GM21390 (cell line): Measurements from ENCODE around the gene SLFN14.
"Not testable (repeated sequence)": the region's sequence is repeated elsewhere in the genome, so short reads cannot be mapped to it uniquely, and the experiment has no call there.

ENCODE experiments used
- ATAC-seq: cut with Tn5 transposase; IDR thresholded peaks from one replicate; pipeline ENCODE4 v1.9.1; 2021; ENCODE audit not compliant: unreplicated experiment

SLFN14 gene

DNA sequence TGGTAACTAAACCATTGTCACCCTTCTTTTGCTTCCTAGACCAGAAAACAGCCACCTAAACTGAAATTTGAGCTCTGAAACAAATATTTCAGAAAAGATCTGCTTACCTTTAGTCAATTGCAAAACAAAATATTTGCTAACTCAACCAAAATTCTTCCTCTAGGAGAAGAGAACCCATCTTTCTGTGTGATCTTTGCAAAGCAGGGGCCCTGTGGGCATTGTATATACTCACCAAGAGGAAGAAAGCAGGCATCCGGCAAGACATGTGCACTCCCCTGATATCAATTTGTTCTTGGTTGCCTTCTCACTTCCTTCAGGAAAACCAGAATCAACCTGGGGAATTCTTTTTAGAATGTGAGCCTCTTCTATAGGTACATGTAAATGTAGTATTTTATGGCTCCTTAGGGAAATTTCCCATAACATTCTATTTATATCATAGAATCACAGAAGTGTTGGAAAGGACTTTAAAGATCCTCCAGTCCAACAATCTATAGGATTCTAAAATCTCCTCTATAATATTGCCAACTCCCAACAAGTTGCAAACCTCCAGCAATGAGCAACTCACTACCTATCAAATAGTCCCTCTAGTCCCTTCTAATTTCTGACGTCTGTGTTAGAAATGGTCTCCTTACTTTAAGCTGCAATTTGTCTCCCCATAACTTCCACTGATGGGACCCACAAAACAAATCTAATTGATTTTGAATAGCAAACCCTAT is 966 bp downstream of the SLFN14 start:
- ATAC-seq, result no peak

DNA sequence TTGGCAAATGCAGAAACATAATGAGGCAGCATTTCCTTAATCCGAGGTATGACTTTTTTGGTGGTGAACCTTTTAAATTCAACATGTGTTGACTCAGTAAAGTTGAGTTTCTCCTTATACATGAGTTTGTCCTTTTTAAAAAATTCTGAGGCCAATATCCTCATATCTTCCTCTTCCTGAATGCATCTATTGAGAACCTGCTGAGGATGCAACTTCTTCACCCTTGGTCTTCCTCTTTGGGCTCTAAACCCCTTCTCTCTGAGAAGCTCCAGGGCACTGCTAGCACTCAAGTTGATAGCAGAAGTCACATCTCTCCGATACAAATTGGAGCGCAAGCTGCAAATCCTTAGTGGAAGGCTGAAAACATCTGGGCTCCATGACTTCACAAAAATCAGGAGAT is 3.3 kb downstream of the SLFN14 start:
- no peak for ATAC-seq

DNA sequence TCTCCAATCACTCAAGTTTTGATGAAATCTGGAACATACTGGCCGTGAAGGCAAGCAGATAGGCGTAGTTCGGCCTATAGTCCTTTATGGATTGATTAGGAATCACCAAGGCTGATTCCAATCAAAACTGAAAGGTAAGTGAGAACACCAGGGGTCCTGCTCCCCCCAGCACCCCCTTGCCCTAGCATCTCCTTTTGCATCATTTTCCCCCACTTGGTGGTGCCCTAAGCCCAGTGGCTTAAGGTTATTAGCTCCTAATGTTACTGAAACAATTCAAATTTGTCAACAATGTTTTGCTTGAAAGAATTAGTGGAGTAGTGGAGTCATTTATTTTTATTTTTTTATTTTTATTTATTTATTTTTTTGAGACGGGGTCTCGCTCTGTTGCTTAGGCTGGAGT is 4.9 kb downstream of the SLFN14 start:
- ATAC-seq, result no peak

DNA sequence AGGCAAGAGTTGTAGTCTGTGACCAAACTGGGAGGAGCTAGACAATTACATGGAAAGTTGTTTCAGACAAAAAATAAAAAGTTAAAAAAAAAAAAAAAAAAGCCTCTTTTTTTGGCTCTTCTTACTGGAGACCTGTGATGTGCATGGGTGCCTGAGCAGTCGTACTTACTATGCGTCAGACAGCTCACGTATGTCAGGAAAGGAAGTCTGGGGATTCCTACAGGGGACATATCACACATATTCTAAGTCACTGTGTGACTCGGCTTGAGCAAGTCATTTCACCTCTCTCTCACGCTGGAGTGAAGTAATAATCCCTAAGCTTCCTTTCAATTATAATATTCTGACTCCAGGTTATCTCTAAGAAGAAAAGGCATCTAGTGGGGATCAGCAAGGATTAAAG is 6.0 kb downstream of the SLFN14 start:
- no peak for ATAC-seq

DNA sequence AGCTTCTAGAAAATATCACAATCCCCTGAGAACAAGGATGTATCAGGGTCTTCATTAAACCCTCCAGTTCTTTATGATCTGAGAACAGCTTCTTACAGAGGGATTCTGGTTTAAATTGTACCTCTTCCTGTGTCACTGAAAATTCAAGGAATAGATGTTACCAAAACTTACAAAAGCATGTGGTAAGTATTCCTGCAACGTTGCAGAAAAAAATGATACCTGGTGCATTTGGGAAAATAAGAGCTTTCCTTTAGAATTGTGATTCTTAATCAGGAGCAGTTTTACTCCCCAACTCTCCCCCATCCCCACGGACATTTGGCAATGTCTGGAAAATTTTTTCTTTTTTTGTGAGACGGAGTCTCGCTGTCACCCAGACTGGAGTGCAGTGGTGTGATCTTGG is 7.3 kb downstream of the SLFN14 start:
- ATAC-seq, result no peak

DNA sequence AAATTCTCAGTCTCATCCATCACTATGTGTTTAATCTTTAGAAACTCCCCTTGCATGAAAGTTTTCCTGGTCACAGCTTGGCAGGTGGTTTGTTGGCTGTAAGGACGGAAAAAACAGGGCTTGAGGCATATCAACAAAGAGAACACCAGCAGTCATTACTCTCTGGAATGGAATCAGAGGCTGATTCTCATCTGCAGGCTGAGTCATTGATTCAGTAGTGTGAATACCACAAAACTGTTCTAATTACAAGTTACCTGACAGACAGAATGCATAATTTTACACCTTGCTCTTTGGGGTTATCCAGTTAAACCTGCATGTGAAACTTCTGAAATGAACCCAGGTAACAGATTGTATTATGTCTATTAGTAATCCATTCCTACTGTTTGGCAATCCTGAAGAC is 11.6 kb downstream of the SLFN14 start:
- ATAC-seq, result no peak

DNA sequence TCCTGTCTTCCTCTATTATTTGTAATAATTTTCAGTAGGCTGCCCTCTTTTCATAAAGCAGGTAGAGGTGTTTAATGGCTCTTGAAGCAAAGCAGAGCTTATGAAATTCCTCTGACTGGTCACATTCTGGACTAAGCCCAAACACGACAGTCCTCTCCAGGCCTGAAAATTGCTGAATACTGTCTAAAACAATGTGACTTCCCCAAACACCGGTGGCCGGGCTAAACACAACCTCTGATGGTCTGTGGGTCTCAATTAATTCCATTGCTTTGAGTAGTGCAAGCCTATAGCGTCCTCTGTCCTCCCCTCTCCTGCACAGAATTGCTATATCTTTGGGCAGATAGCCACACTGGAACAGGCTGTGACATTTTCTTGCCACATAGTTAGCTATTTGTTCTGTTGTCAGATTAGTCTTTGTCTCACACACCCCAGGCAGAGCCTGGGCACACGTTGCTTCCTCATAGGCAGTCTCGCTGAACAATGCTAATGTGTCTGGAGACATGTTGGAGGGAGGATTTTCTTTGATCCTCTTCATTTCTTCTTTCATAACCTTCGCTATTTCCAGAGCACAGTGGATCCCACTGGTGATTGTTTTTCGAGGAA is 12.3 kb downstream of the SLFN14 start:
- ATAC-seq, result no peak

DNA sequence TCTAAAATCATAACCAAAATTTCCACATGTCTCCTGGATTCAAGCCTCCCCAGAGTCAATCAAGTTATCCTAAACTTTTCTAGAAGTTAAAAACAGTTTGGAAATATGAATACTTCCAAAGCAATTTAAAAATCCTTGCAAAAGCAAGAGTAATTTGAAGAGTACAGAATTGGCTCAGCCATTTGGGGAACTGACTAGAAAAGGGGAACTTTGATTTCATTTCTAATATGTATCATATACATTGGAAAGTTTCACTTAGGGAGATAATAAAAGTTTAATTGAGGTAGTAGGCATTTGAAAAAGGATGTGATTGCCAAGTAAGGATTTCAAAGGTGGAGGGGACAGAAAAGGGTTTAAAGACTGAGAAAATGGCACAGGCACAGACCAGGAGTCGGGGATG is 14.1 kb downstream of the SLFN14 start:
- ATAC-seq, result no peak

DNA sequence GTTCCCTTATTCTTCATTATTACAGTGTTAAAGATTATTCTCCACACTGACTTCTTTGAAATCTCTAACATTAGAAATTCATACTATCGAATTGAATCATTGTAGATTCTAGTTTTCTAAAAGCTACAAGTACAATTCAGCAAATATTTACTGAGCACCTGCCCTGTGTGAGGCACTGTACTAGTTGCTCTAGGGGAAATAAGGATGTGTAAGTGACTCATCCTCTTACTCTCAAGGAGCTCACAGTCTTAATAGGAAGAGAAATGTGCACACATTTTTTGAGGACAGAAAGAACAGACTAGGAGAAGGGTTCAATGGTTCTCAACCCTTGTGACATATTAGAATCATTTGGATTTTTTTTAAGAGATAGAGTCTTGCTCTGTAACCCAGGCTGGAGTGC is 15.5 kb downstream of the SLFN14 start:
- no peak for ATAC-seq

DNA sequence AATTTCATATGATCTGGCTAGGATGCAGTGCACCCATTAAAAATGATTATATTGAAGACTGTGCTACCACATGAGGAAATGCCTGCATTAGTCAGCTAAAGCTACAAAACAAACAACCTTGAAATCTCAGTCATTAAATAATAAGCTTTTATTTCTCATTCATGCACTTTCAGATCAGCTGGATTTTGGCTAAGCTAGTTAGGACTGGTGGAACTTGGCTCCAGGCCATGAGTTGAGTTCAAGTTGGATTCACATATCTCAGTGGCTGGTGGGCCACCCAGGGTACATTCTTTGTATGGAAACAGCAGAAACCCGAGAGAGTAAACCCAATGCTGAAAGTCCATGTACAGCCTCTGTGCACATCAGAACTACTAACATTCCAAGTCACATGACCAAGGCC is 16.8 kb downstream of the SLFN14 start:
- no peak for ATAC-seq

DNA sequence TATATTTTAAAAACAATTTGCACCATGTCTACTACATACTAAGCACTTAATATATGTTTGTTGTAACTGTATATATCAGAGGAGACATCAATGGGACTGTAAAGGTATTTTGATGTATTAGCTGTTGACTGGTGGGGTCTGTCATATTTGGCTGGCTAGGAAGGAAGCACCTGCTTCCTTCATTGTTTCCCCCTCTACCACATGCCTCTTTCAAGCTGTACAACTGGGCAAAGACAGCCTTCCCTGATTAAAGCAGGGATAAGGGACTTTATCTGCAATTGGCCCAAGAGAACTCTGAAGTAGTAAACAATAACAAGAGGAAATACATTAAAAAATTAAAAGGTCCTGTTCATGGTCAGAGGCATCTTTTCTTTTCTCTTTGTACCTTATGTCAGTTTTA is 17.6 kb downstream of the SLFN14 start:
- no peak for ATAC-seq

DNA sequence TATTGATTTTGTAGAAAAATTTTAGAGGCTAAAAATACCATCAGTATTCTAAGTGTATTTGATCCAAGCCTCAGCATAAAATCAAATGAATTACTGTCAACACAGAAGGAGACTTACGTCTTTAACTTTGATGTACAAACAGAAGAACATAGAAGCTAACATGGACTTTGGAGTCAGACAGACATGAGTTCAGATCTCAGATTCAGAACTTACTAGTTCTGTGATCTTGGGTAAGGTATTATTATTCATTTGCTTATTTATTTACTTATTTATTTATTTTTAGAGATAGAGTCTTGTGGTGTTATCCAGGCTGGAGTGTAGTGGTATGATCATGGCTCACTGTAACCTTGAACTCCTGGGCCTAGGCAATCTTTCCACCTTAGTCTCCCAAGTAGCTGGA is 19.2 kb downstream of the SLFN14 start:
- no peak for ATAC-seq

DNA sequence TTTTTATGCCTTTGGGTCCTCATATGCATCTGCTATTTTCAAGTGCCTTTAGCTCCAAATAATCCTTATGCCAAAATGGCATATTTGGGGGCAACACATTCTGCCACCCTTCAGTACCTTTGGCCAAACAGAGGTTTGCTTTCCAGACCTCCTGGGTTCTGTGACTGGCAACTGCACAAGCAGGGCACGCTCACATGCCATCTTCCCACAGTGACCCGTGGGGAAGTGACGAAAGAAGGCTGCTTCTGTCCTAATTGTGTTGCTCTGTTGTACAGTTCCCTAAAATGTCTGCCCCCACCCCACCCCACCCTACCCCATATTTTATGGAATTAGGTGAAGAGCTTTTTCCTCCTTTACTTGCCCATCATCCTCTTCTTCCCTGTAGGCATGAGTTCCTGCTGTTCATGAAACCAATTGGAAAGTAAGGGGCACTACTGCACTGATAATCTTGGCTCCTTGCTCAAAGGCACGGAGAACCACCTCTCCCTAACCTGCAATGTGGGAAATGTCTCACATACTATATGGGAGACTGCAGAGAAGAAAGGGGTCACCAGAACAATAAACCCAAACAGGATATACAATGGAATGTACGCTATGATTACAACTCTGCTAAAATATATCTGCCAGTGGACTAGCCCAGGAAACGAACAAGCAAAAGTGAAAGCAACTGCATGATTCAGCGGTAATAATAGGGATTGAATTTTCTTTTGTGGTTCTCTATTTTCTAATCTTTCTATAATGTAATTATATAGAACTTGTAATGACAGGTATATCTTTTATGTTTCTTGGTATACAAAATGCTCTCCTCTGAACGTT is 19.8 kb downstream of the SLFN14 start:
- no peak for ATAC-seq

DNA sequence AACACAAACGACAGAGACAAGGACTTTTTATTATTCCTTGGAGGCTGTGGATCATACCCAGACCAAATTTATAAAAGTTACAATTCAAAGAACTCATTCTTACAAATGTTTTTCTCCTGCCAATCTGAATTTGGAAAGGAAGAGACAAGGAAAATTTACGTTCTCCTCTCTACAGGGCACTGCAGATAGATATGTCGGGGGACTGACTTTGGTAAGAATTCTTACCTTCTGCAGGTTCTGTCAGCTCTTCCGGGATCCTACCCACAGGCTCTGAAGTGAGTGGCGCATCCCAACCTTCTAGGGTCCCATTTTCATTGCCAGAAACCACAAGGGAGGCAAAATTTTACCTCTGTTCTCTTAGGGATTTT is 21.0 kb downstream of the SLFN14 start:
- no peak for ATAC-seq

DNA sequence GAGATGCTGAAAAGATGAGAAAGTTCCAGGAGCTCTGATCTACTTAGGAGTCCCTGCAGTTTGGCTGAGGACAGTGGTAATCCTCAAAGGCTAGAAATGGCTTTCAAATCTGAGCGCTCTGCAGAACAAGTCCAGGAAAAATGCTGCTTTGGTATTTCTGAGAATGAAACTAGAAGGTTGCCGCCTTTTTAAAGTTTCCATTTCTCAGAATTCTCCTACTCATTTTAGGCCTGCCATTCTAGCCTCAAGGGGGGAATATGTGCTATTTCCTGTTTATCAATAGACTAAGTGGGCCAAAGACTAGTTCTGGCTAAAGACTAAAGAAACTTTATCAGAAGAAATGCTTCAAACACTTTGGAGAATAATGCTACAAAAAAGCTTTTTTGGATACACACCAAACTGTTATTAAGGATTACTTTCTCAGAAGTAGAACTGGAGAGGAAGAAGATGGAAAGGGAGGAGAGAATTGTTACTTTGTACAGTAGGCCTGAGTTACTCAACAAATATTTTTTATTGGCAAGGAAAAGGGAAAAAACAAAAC is 22.9 kb downstream of the SLFN14 start, which contains the start of gene SLFN12L:
SLFN12L (minus strand) TSS at position 78 of the 541 bp plus-strand sequence. CDS start 15,314 bp downstream, outside the sequence.
- ATAC-seq, result no peak

DNA sequence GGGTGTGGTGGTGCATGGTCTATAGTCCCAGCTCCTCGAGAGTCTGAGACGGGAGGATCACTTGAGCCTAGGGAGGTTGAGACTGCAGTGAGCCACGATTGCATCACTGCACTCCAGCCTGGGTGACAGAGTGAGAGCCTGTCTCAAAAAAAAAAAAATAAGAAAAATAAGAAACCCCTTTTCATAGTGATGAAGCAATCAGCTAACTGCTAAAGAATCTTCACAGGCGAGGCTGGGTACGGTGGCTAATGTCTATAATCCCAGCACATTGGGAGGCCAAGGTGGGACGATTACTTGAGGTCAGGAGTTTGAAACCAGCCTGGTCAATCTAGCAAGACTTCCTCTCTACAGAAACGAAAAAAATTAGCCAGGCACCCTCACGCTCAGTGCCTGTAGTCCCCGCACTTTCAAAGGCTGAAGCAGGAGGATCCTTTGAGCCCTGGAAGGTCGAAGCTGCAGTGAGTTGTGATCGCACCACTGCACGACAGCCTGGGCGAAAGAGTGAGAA is 23.9 kb downstream of the SLFN14 start:
- ATAC-seq, result no peak

DNA sequence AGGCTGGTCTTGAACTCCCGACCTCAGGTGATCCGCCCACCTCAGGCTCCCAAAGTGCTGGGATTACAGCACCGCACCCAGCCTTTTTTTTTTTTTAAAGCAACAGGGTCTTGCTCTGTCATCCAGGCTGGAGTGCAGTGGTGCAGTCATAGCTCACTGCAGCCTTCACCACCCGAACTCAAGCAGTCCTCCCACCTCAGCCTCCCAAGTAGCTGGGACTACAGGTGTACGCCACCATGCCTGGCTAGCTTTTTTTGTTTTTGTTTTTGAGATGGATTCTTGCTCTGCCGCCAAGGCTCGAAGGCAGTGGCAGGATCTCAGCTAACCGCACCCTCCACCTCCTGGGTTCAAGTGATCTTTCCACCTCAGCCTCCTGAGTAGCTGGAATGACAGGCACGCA is 25.2 kb downstream of the SLFN14 start:
- not testable (repeated sequence) for ATAC-seq

DNA sequence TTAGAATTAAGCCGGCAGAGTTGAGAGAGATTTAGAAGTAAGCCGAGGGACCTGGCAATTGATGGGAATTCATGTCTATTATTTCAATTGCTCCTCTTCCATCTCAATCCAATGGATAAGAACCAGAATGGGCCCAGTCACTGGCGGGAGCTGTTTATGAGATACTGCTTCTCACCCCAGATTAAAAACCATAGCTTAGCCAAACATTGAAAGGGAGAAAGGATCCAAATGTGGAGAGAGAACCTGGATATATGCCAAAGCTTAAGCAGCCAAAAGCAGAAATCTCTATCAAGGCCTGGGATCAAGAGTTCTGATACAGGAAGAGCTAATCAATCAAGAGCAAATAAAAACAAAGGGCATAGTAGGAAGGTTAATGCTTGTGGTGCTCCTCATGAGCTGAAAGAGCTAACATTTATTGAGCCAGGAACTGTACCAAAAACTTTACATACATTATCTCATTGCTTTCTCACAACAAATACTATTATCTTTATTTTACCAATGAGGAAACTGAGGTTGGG is 26.0 kb downstream of the SLFN14 start:
- ATAC-seq, result no peak

DNA sequence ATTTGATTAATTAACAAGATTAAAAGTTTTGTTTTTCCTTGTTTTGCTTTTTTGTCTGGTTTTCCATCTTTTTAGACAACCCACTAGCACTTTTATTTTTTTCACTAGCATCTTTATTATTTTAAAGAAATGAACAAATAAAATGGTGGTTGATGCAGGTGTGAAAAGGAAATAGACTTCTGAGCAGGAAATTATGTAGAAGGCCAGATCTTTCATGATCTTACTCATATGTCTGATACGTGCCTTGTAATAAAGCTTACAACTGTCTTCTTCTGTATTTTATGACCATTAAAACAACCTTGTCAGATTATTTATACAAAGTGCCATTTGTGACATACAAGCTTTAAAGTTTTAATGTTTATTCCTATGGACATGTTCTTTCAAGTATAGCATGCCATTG is 29.5 kb downstream of the SLFN14 start:
- ATAC-seq, result no peak

DNA sequence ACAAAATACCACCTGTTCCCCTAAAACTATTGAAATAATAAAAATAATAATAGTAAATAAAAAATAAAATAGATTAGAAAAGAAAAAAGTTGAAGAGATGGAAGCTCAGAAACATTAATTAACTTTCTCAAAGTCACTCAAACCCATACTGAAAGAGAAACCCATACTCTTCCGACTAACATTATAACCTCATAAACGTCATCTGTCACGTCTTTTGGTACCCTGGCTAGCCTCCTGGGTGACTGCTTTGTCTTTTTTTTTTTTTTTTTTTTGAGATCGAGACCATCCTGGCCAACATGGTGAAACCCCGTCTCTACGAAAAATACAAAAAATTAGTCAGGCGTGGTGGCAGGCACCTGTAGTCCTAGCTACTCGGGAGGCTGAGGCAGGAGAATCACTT is 30.8 kb downstream of the SLFN14 start:
- no peak for ATAC-seq

DNA sequence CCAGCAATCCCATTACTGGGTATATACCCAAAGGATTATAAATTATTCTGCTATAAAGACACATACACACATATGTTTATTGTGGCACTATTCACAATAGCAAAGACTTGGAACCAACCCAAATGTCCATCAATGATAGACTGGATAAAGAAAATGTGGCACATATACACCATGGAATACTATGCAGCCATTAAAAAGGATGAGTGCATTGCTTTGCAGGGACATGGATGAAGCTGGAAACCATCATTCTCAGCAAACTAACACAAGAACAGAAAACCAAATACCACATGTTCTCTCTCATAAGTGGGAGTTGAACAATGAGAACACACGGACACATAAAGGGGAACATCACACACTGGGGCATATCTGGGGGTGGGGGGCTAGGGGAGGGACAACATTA is 31.3 kb downstream of the SLFN14 start:
- not testable (repeated sequence) for ATAC-seq
